ENCODE measurements around the gene KCTD2. TPM values are rescaled to one million over a fixed set of nuclear protein-coding genes. Genes with fewer than 3 reads are reported as not detected.

KCTD2 gene
- total and polyA plus RNA-seq, 2 of the 13 experiments (the other 11 are each of a cell fraction or from before 2014, with no cell fraction given) = 28.3 to 32.6 TPM

- TF ChIP-seq PRDM10 (CRISPR knock-in tag; IDR thresholded peaks at IDR 0.05; ENCODE audit: low read depth) (no peak), CHCHD3 (CRISPR knock-in tag; IDR thresholded peaks at IDR 0.05) (no peak), ZNF768 (CRISPR knock-in tag; IDR thresholded peaks at IDR 0.05) (no peak), ZNF414 (CRISPR knock-in tag; IDR thresholded peaks at IDR 0.05) (no peak), ZNF282 (IDR thresholded peaks at IDR 0.05; ENCODE audit: partially characterized antibody) (no peak), ZBTB14 (CRISPR knock-in tag; IDR thresholded peaks at IDR 0.05) (no peak), THYN1 (CRISPR knock-in tag; IDR thresholded peaks at IDR 0.05; ENCODE audit: borderline replicate concordance, low read depth) (no peak), KDM1A (CRISPR knock-in tag; IDR thresholded peaks at IDR 0.05) (no peak), PRPF4 (IDR thresholded peaks at IDR 0.05; ENCODE audit: low read depth, low read length, poor library complexity, severe bottlenecking) (peak; percentile 47), STAG1 (CRISPR knock-in tag; IDR thresholded peaks at IDR 0.05) (peak; percentile 74), YY1 (IDR thresholded peaks at IDR 0.05; ENCODE audit: insufficient read depth, insufficient replicate concordance, low read depth, low read length) (no peak), ZKSCAN1 (IDR thresholded peaks at IDR 0.05; ENCODE audit: low read length) (no peak), ZNF577 (CRISPR knock-in tag; IDR thresholded peaks at IDR 0.05; ENCODE audit: borderline replicate concordance, low read depth) (no peak), NFYC (CRISPR knock-in tag; IDR thresholded peaks at IDR 0.05) (no peak), TEAD2 (CRISPR knock-in tag; IDR thresholded peaks at IDR 0.05) (no peak), ZBTB33 (CRISPR knock-in tag; IDR thresholded peaks at IDR 0.05) (peak; percentile 83), GABPA (IDR thresholded peaks at IDR 0.05; ENCODE audit: low read depth, low read length) (no peak), GABPA (CRISPR knock-in tag; IDR thresholded peaks at IDR 0.05; ENCODE audit: low read depth) (no peak), ZFP37 (CRISPR knock-in tag; IDR thresholded peaks at IDR 0.05; ENCODE audit: borderline replicate concordance) (no peak), SPEN (CRISPR knock-in tag; IDR thresholded peaks at IDR 0.05; ENCODE audit: low read depth) (no peak), PHF8 (CRISPR knock-in tag; IDR thresholded peaks at IDR 0.05) (no peak), ZNF446 (CRISPR knock-in tag; IDR thresholded peaks at IDR 0.05) (no peak), THAP11 (CRISPR knock-in tag; IDR thresholded peaks at IDR 0.05) (no peak)
Observed at GRCh38 chr17:75059369-75060345, 12.6 kb downstream of the KCTD2 start (continued).

All from HepG2 (cell line).